Esophagus muscularis mucosa (tissue), 4 donors: Measurements from ENCODE around the gene MTMR12. TPM values are rescaled to one million over a fixed set of nuclear protein-coding genes. Genes with fewer than 3 reads are reported as not detected.

Experiments used
- DNase-seq: peaks from one replicate; pipeline ENCODE4 v3.0.0-alpha.2; 2017; ENCODE audit errors: extremely low spot score
- H3K27ac ChIP-seq, 4 donors: fragments of 200-600 bp; sonication (generic); replicated peaks in 1 of 4; 1 replicate in 3 of 4; 2 replicates in 1 of 4; pipeline ENCODE4 v1.5.1; 2016 to 2019; ENCODE audit warnings: mild to moderate bottlenecking in 1 of 4
- H3K27me3 ChIP-seq, 4 donors: fragments of 200-600 bp; sonication (generic); one replicate each; pipeline versions ENCODE4 v1.5.1 to v1.6.0; 2016 to 2019
- H3K36me3 ChIP-seq, 4 donors: fragments of 200-600 bp; sonication (generic); one replicate each; pipeline ENCODE4 v1.5.1; 2016 to 2019
- H3K4me1 ChIP-seq, 4 donors: fragments of 200-600 bp; sonication (generic); one replicate each; pipeline ENCODE4 v1.5.1; 2016 to 2019
- H3K4me3 ChIP-seq, 4 donors: fragments of 200-600 bp; sonication (generic); 1 replicate in 2 of 4; 2 replicates in 2 of 4; pipeline ENCODE4 v1.5.1; 2016 to 2019; ENCODE audit warnings: mild to moderate bottlenecking in 4 of 4, moderate library complexity in 1 of 4
- H3K9me3 ChIP-seq, 4 donors: fragments of 200-600 bp; sonication (generic); 1 replicate in 3 of 4; 2 replicates in 1 of 4; pipeline ENCODE4 v1.5.1; 2016 to 2019
- EP300 ChIP-seq: sonication (generic); formaldehyde crosslinking; IDR thresholded peaks from one replicate; pipeline ENCODE4 v1.6.1; 2017; ENCODE audit warnings: antibody characterized with exemption
- POLR2A ChIP-seq: fragments of 450-650 bp; IDR thresholded peaks from one replicate; pipeline ENCODE4 v1.6.1; 2017; ENCODE audit warnings: antibody characterized with exemption, moderate library complexity, mild to moderate bottlenecking, low read depth
- POLR2AphosphoS5 ChIP-seq, 2 donors: sonication (generic); formaldehyde crosslinking; IDR thresholded peaks; one replicate each; pipeline ENCODE4 v1.6.1; 2017; ENCODE audit warnings: antibody characterized with exemption in 2 of 2
- WGBS: methylation state at CpG from one replicate; pipeline ENCODE4 v1.1.5; 2018; 5-methylcytosine and 5-hydroxymethylcytosine counted together
- intact Hi-C: fragments of 100-400 bp; cut with DNase I; formaldehyde crosslinking; loops from one replicate; pipeline ENCODE4 v1.15.1; 2023
- total RNA-seq, 4 donors: library from RNA; depleted of rRNA; stranded (reverse); fragments of >200 nt; gene quantifications; one replicate each; pipeline versions ENCODE4 v1.1.0 to v1.2.1, GENCODE V29; 2016
- TF ChIP-seq, protein P1 (sequence below), 3 experiments: fragments of 200-600 bp in 2 of 3; fragments of 450-650 bp in 1 of 3; sonication (generic) in 2 of 3; IDR thresholded peaks; one replicate each; pipeline ENCODE4 v1.5.1; 2017 to 2019; ENCODE audit warnings: antibody characterized with exemption in 3 of 3, mild to moderate bottlenecking in 2 of 3, moderate library complexity in 1 of 3

Gene MTMR12
- total RNA-seq, 4 donors from 2014 or later, result 49.9 to 94.0 (median 63.8) TPM

DNA sequence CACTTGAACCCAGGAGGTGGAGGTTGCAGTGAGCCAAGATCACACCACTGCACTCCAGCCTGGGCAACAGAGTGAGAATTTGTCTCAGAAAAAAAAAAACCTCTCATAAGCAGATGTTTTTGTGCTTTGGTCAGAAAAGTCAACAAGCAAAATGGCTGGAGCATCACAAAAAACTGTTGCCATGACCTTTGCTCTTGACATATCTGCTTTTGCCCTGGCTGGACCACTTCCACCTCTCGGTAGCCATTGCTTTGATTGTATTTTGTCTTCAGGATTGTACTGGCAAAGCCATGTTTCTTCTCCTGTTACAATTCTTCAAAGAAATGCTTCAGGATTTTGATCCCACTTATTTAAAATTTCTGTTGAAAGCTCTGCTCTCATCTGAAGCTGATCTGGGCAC lies 67.0 kb downstream of the MTMR12 start:
- TF ChIP-seq POLR2A, result no peak
- TF ChIP-seq POLR2AphosphoS5 (IDR thresholded peaks at IDR 0.05), result no peak
- no peak for TF ChIP-seq EP300
- no peaks in the 10 kb centered on the region for H3K27me3 ChIP-seq
- no peaks in the 10 kb centered on the region for H3K9me3 ChIP-seq
- no peak for DNase-seq
- 100% methylated on average over 1 of the region's 1 CpG for WGBS
- intact Hi-C loops, result no loop called here
- H3K4me3 ChIP-seq, result no peak overlapping the region
- peaks cover 0 to 14% (median 7%) of the 10 kb centered on the region in 4 donors for H3K4me1 ChIP-seq
- no peak overlapping the region for H3K27ac ChIP-seq
- H3K36me3 ChIP-seq, result peaks cover 38 to 99% (median 86%) of the 10 kb centered on the region in 4 donors

DNA sequence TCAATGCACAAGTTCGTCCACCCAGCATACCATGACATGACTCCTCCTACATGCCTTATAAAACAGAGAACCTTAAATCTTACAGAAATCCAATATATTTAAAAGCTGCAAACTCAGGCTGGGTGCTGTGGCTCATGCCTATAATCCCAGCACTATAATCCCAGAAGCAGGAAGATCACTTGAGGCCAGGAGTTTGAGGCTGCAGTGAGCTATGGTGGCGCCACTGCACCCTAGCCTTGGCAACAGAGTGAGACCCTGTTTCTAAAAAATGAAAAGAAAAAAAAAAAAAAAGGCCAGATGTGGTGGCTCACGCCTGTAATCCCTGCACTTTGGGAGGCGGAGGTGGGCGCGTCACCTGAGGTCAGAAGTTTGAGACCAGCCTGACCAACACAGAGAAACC lies 68.7 kb downstream of the MTMR12 start:
- intact Hi-C loops, result no loop called here

DNA sequence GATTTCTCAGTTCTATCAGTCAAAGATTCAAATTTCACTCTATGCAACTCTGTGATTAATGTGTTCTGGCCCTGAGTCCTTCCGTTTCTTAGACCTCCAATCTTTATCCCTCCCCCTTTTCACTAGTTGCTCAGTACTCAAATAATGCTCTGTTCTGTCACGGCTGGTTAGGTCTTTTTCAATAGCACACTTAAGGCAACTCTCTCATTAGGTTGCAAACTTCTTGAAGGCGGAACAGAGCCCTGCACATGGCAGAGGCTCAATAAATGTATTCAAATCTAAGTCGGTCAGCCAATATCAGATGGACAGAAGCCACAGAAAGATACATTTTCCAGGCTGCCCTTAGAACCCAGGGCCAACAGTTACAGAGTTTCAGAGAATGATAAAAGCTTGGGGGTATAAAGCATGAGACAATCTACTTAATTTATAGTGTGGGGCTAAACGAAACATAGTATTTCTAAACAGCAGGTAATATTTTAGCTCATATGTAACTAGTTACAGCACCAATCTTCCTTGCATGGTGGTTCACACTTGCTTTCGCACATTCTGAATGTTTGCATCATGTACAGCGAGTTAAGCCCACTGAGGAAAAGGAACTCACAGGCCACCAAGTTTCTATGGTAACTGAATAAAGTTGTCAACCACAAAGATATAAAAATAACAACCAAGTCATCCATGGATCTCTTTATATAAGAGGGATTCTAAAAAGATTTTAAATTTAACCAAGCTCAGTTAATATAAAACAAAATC lies 71.5 kb downstream of the MTMR12 start:
- H3K9me3 ChIP-seq, result no peaks in the 10 kb centered on the region
- 85% methylated on average over 7 of the region's 7 CpGs for WGBS
- TF ChIP-seq POLR2AphosphoS5 (IDR thresholded peaks at IDR 0.05) (no peak), EP300 (no peak)
- TF ChIP-seq, protein P1, sequence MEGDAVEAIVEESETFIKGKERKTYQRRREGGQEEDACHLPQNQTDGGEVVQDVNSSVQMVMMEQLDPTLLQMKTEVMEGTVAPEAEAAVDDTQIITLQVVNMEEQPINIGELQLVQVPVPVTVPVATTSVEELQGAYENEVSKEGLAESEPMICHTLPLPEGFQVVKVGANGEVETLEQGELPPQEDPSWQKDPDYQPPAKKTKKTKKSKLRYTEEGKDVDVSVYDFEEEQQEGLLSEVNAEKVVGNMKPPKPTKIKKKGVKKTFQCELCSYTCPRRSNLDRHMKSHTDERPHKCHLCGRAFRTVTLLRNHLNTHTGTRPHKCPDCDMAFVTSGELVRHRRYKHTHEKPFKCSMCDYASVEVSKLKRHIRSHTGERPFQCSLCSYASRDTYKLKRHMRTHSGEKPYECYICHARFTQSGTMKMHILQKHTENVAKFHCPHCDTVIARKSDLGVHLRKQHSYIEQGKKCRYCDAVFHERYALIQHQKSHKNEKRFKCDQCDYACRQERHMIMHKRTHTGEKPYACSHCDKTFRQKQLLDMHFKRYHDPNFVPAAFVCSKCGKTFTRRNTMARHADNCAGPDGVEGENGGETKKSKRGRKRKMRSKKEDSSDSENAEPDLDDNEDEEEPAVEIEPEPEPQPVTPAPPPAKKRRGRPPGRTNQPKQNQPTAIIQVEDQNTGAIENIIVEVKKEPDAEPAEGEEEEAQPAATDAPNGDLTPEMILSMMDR (IDR thresholded peaks at IDR 0.05), result no peak
- H3K4me1 ChIP-seq, result peaks cover 0 to 14% (median 7%) of the 10 kb centered on the region in 4 donors
- no peaks in the 10 kb centered on the region for H3K27me3 ChIP-seq
- no peak for DNase-seq
- H3K36me3 ChIP-seq, result peaks cover 14 to 100% (median 81%) of the 10 kb centered on the region in 4 donors
- H3K4me3 ChIP-seq, result no peak overlapping the region
- intact Hi-C loops, result no loop called here
- peak overlapping the region in 3 of 4 donors; percentile 3 to 34 (median 16) for H3K27ac ChIP-seq

More for the DNA sequence above, 68.7 kb downstream of the MTMR12 start:
- H3K4me1 ChIP-seq, result peaks cover 0 to 14% (median 7%) of the 10 kb centered on the region in 4 donors
- 91% methylated on average over 6 of the region's 6 CpGs for WGBS
- peaks cover 38 to 100% (median 84%) of the 10 kb centered on the region in 4 donors for H3K36me3 ChIP-seq
- no peaks in the 10 kb centered on the region for H3K27me3 ChIP-seq
- H3K9me3 ChIP-seq, result no peaks in the 10 kb centered on the region
- no peak overlapping the region for H3K4me3 ChIP-seq
- DNase-seq, result no peak
- no peak overlapping the region for H3K27ac ChIP-seq
- TF ChIP-seq POLR2AphosphoS5 (IDR thresholded peaks at IDR 0.05), result no peak
- no peak for TF ChIP-seq EP300
- TF ChIP-seq, protein P1 (IDR thresholded peaks at IDR 0.05), result no peak
- TF ChIP-seq POLR2A, result no peak

DNA sequence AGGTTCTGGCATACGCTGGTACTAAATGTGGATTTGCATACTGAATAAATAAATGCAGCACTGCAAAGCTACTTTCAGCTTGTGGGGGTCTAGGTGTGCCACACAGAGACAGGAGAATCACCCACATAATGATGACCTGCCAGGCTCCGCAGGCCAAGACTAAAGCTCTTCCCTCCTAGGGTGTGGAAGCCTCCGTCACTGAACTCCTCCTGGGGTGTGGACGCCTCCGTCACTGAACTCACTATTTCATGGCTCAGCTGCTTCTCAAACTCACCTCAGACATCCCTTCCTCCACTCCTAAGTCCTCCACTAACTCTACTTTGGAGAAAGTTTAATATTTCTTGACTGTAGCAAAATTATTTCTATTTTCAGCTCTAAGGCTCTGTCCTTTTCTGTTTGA lies 73.4 kb downstream of the MTMR12 start:
- intact Hi-C loops, result loop anchor here (10.0 kb wide), 2 partner anchors 345 to 375 kb away; partner anchors contain the start of gene SUB1
- peaks cover under 1 to 20% (median 11%) of the 10 kb centered on the region in 4 donors for H3K4me1 ChIP-seq
- no peak overlapping the region for H3K4me3 ChIP-seq
- no peak overlapping the region for H3K27ac ChIP-seq
- DNase-seq, result no peak
- TF ChIP-seq EP300 (no peak), POLR2A (no peak)
- H3K36me3 ChIP-seq, result peaks cover 0 to 99% (median 80%) of the 10 kb centered on the region in 4 donors
- no peaks in the 10 kb centered on the region for H3K27me3 ChIP-seq
- no peaks in the 10 kb centered on the region for H3K9me3 ChIP-seq
- 94% methylated on average over 5 of the region's 5 CpGs for WGBS

DNA sequence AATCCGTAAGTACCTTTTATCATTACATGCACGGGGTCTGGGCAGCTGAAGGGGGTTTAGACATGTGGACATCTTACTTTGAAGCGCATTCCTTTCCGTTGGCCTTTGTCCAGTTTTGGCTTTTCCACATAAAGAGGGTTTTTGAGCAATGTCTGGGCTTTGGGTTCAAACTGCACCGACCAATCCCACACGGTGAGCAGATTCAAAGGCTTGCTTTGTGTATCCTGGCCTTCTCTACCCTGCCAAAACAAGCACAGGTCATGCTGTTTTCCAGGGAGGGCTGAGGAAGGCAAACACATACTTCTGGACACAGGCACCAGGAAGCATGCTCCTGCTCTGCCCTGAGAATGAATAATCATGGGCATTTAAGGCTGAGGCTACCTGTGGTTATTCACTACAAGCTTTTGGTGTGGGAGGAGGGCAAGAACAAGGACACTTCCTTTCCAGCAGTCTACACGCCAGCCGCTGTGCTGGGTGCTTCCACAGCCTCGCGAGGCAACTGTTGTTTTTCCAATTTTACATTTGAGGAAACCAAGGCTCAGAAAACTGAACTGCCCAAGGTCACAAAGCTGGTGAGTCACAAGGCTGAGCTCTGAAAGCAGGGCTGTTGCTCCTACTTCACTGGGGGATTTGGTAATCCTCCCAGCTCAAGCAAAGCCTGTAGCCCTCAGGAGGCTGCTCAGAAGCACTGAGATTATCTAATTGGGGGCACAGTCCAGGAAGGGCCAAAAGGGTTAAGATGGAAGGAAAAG lies 78.9 kb downstream of the MTMR12 start:
- H3K4me3 ChIP-seq, result no peak overlapping the region
- H3K4me1 ChIP-seq, result peaks cover 27 to 35% (median 32%) of the 10 kb centered on the region in 4 donors
- DNase-seq, result no peak
- H3K36me3 ChIP-seq, result peaks cover 0 to 71% (median 61%) of the 10 kb centered on the region in 4 donors
- intact Hi-C loops, result loop anchor here (2.0 to 10.0 kb wide), 4 partner anchors 78 to 381 kb away; partner anchors contain the start of genes MTMR12 and SUB1
- WGBS, result 63% methylated on average over 10 of the region's 10 CpGs
- no peak for TF ChIP-seq EP300
- peak in 1 of 2 donors; percentile 19 for TF ChIP-seq POLR2AphosphoS5 (IDR thresholded peaks at IDR 0.05)
- TF ChIP-seq, protein P1 (IDR thresholded peaks at IDR 0.05), result no peak
- H3K27me3 ChIP-seq, result no peaks in the 10 kb centered on the region
- peak overlapping the region; percentile 60 to 75 (median 72) for H3K27ac ChIP-seq
- no peaks in the 10 kb centered on the region for H3K9me3 ChIP-seq
